Chondrocyte (in vitro differentiated cells): ENCODE data around the gene CRISPLD2. TPM values are rescaled to one million over a fixed set of nuclear protein-coding genes. Genes with fewer than 3 reads are reported as not detected.

Source experiments
- DNase-seq: peaks from one replicate; pipeline ENCODE4 v3.0.0; 2021; ENCODE audit warnings: mixed read lengths, low spot score
- H3K27ac Mint-ChIP-seq: one replicate; pipeline ENCODE4 v1.8.0; 2021; ENCODE audit warnings: mild to moderate bottlenecking, moderate library complexity, mixed read lengths; ENCODE audit not compliant: unreplicated experiment
- H3K27me3 Mint-ChIP-seq: 2 replicates; pipeline ENCODE4 v1.8.0; 2021; ENCODE audit warnings: low read depth, mixed read lengths
- H3K36me3 Mint-ChIP-seq: 2 replicates; pipeline ENCODE4 v1.8.0; 2021; ENCODE audit warnings: low read depth, mixed read lengths
- H3K4me1 Mint-ChIP-seq: 2 replicates; pipeline ENCODE4 v1.8.0; 2021; ENCODE audit warnings: low read depth, mild to moderate bottlenecking, mixed read lengths
- H3K4me3 Mint-ChIP-seq: one replicate; pipeline ENCODE4 v1.8.0; 2021; ENCODE audit warnings: mild to moderate bottlenecking, moderate library complexity, mixed read lengths; ENCODE audit not compliant: unreplicated experiment
- H3K9me3 Mint-ChIP-seq: 2 replicates; pipeline ENCODE4 v1.8.0; 2021; ENCODE audit warnings: low read depth, mixed read lengths
- total RNA-seq: library from RNA; stranded (reverse); gene quantifications from 3 replicates; pipeline ENCODE4 v1.2.1, GENCODE V29; 2021
- TF ChIP-seq, protein P1 (sequence below): fragments of 200-600 bp; sonication (generic); IDR thresholded peaks from 2 replicates; pipeline ENCODE4 v1.5.0; 2021; ENCODE audit warnings: antibody characterized with exemption, mild to moderate bottlenecking, moderate library complexity

CRISPLD2 gene
- total RNA-seq, 1 donor from 2014 or later: 12.1 TPM

- H3K4me3 Mint-ChIP-seq: no peak overlapping the region
- no peaks in the 10 kb centered on the region for H3K27me3 Mint-ChIP-seq
- H3K9me3 Mint-ChIP-seq: no peaks in the 10 kb centered on the region
- no peak for DNase-seq
- H3K27ac Mint-ChIP-seq: no peak overlapping the region
- peaks cover 5% of the 10 kb centered on the region for H3K36me3 Mint-ChIP-seq
- H3K4me1 Mint-ChIP-seq: peaks cover 34% of the 10 kb centered on the region
- TF ChIP-seq, protein P1, sequence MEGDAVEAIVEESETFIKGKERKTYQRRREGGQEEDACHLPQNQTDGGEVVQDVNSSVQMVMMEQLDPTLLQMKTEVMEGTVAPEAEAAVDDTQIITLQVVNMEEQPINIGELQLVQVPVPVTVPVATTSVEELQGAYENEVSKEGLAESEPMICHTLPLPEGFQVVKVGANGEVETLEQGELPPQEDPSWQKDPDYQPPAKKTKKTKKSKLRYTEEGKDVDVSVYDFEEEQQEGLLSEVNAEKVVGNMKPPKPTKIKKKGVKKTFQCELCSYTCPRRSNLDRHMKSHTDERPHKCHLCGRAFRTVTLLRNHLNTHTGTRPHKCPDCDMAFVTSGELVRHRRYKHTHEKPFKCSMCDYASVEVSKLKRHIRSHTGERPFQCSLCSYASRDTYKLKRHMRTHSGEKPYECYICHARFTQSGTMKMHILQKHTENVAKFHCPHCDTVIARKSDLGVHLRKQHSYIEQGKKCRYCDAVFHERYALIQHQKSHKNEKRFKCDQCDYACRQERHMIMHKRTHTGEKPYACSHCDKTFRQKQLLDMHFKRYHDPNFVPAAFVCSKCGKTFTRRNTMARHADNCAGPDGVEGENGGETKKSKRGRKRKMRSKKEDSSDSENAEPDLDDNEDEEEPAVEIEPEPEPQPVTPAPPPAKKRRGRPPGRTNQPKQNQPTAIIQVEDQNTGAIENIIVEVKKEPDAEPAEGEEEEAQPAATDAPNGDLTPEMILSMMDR: no peak
Observed at GRCh38 chr16:84786605-84787262, 33.1 kb upstream of the CRISPLD2 start.

DNA sequence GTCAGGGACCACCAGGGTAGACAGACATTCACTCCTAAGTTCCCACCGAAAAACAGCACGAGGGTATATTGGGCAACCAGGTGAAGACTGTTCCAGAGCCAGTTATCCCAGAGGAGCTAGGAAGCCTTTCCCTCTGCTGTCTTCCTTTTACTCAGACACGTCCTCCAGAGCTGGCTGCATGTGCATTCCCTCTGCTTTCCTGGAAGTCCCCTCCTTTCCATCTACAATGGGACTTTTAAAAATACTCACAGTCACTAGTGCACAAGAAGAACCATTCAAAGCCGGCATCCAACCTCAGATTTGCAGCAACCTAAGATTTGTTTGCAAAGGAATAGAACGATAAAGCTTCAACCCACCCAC is 32.5 kb upstream of the CRISPLD2 start:
- no peak for DNase-seq
- H3K36me3 Mint-ChIP-seq: peaks cover 2% of the 10 kb centered on the region
- peaks cover 34% of the 10 kb centered on the region for H3K4me1 Mint-ChIP-seq
- TF ChIP-seq, protein P1: no peak
- no peak overlapping the region for H3K27ac Mint-ChIP-seq
- no peak overlapping the region for H3K4me3 Mint-ChIP-seq
- H3K9me3 Mint-ChIP-seq: no peaks in the 10 kb centered on the region
- H3K27me3 Mint-ChIP-seq: no peaks in the 10 kb centered on the region

DNA sequence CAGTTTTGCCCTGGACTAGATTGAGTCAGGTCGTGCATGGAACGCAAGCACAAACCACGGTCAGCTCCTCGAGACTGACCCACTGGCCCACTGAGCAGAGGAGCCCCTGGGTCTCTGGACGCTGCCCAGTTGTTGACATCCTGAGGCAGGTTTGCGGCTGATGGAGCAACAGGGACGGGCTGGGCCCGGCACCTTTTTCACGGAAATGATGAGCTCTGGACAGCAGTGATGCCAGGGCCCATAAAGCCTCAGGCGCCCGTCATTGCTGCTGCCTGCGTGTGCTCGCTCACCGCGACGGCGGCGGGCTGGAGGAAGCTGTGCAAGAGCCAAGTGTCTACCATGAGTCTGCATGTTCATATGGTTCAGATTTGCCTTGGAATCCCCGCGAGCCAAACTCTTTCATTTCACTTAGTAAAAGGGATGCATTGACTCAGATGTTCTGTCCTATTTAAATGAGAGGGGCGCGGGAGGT is 30.8 kb upstream of the CRISPLD2 start:
- no peaks in the 10 kb centered on the region for H3K27me3 Mint-ChIP-seq
- peaks cover 34% of the 10 kb centered on the region for H3K4me1 Mint-ChIP-seq
- H3K27ac Mint-ChIP-seq: no peak overlapping the region
- no peak overlapping the region for H3K4me3 Mint-ChIP-seq
- peaks cover 2% of the 10 kb centered on the region for H3K36me3 Mint-ChIP-seq
- DNase-seq: no peak
- TF ChIP-seq, protein P1: no peak
- no peaks in the 10 kb centered on the region for H3K9me3 Mint-ChIP-seq

DNA sequence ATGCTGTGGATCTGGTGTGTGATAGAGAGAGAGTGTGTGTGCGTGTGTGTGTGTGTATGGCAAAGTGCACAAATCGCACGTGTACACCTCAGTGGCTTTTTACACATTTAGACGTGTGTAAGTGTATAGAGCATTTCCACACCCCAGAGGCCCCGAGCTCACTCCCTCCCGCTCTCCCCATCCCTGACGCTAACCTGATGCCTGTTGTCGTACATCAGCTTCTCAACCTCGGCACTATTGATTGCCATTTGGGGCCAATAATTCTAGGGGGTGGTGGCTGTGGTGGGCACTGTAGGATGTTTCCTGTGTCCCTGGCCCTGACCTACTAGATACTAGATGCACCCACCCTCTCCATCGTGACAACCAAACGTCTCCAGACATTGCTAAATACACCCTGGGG is 30.4 kb upstream of the CRISPLD2 start:
- TF ChIP-seq, protein P1: no peak
- H3K27ac Mint-ChIP-seq: no peak overlapping the region
- DNase-seq: no peak
- peaks cover 2% of the 10 kb centered on the region for H3K36me3 Mint-ChIP-seq
- H3K4me1 Mint-ChIP-seq: peaks cover 34% of the 10 kb centered on the region
- no peak overlapping the region for H3K4me3 Mint-ChIP-seq
- H3K9me3 Mint-ChIP-seq: no peaks in the 10 kb centered on the region
- H3K27me3 Mint-ChIP-seq: no peaks in the 10 kb centered on the region

DNA sequence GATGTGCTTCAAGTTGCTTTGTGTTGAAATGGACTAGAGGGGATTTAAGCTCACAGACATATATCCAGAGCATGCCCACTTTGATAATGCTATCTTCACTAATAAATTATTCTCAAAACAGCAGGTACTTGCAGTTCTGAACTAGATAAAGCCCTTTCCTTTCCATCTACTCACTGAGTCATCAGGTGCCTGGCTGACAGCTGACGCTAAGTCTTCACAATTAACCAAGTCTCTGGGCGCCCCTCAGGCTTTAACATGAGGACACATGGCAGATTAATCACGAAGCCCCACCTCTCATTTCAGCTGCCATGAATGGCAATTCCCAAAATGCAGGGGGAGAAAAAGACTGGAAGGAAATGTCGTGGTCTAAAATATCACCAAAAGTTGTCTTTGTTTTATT is 29.5 kb upstream of the CRISPLD2 start:
- no peak overlapping the region for H3K27ac Mint-ChIP-seq
- H3K4me3 Mint-ChIP-seq: no peak overlapping the region
- no peaks in the 10 kb centered on the region for H3K9me3 Mint-ChIP-seq
- peaks cover 34% of the 10 kb centered on the region for H3K4me1 Mint-ChIP-seq
- no peaks in the 10 kb centered on the region for H3K27me3 Mint-ChIP-seq
- TF ChIP-seq, protein P1: no peak
- DNase-seq: no peak
- peaks cover 2% of the 10 kb centered on the region for H3K36me3 Mint-ChIP-seq
